Frontal cortex (tissue), 4 donors: Measurements from ENCODE around the gene AFAP1L1. TPM values are rescaled to one million over a fixed set of nuclear protein-coding genes. Genes with fewer than 3 reads are reported as not detected.
A peak's percentile ranks its signal among the peaks of the same experiment; 100 is the strongest.

ENCODE experiments used
- DNase-seq, 2 donors: peaks; one replicate each; pipeline ENCODE4 v3.0.0; 2012; ENCODE audit warnings: low spot score in 2 of 2
- FAIRE-seq: peaks from 2 replicates; lab custom pipeline; 2012; peaks lifted over from hg19 to GRCh38; lab: Jason Lieb, UNC
- total RNA-seq: library from RNA; depleted of rRNA; stranded (reverse); fragments of >200 nt; gene quantifications from one replicate; pipeline ENCODE4 v1.2.3, GENCODE V29; 2014
- donor health status: control.
- donor health status: control.
- donor health status: control.

AFAP1L1 gene
- total RNA-seq, 1 donor from 2014 or later: 4.9 TPM

DNA sequence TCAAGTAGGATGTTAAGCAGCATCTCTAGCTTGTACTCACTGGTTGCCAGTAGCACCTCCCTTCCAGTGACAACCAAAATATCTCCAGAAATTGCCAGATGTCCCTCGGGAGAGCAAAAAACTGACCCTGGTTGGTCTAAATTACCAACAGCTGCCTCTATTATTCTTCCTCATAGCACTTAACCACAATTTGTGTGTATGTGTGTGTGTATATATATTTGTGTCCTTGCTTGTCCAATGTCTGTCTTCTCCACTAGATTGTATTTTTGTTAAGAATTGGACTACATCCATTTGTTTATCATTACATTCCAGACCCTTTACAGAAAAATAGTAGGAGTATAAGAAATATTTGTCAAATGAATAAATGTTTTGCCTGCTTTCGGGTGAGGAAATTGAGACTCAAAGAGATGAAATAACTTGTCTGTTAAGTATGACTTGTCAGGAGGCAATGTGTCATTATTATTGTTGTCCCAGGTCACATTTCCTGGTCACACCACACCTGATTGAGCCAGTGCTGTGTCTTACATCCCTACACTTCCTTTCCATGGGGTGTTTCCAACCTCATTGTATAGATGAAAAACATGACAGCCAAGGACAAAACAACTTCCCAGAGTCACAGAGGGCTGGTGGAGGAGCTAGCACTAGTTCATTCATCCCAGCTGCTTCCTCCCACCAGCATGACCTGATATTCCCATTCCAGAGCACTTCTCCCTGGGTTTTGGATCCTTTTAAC, 62.2 kb downstream of the AFAP1L1 start:
- DNase-seq: no peak
- no peak for FAIRE-seq

DNA sequence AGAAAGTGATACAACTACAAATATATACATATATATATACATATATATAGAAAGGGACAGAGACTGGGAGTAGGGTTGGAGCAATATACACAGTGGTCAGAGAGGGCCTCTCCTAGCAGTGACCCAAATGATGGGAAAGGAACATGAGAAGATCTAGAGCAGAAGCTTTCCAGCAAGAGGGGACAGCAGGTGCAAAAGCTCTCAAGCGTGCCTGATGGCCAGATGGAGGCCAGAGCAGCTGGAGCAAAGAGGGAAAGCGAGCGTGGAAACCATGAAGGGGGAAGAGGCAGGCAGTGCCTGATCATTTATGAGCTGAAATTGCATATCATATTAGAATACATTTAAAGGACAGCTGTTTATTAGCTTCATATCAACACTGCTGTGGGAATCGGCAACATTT, 66.1 kb downstream of the AFAP1L1 start:
- no peak for FAIRE-seq
- no peak for DNase-seq

DNA sequence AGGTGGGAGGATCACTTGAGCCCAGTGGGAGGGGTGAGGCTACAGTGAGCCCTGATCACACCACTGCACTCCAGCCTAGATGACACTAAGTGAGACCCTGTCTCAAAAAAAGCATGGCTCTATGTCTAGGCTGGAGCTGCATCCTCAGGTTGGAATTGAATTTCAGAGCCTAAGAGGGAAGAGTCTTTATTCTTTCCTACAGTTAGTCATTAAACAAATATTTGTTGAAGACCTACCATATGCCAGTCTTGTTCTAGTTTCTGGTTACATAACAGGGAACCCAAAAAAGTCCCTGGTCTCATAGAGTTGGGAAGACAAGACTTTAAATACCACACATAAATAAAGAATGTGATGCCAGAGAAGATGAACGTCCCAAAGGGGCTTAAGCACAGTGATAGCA, 66.7 kb downstream of the AFAP1L1 start:
- DNase-seq: no peak

DNA sequence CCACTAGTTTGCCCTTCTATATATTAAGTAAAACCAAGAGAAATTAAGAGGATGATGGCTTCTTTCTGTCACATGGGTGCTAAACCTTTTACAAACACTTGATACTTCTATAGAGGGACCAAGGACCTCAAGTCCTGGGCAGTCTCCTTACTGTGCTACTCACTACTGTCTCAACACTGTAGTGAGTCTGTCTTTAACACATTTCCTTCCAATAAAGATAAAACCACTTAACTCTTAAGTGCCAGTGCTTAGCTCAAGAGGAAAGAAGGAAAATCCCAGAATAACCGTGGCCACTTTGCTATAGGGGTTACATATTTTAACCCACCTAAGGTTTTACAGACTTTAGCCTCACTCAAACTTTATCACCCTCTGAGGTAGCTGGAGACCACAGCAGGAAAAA, 69.3 kb downstream of the AFAP1L1 start:
- no peak for FAIRE-seq
- DNase-seq: no peak

More for the DNA sequence above, 66.7 kb downstream of the AFAP1L1 start:
- FAIRE-seq: no peak

DNA sequence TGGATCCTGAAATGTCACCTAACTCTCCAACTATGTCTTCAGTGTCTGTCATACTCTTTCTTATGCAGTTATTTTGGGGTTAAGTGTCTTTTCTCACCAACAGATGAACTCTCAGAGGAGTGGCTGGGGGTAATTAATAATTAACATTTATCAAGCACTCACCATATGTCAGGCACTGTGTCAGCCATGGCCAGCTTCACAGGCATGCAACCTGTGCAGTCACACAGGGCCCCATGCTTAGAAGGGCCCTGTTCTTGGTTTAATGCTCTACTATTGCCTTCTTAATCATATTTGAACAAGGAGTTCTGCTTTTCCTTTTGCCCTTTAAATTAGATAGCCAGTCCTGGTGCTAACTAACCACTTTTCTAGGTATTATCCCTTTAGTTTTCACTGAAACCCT, 70.2 kb downstream of the AFAP1L1 start:
- FAIRE-seq: no peak
- DNase-seq: no peak

DNA sequence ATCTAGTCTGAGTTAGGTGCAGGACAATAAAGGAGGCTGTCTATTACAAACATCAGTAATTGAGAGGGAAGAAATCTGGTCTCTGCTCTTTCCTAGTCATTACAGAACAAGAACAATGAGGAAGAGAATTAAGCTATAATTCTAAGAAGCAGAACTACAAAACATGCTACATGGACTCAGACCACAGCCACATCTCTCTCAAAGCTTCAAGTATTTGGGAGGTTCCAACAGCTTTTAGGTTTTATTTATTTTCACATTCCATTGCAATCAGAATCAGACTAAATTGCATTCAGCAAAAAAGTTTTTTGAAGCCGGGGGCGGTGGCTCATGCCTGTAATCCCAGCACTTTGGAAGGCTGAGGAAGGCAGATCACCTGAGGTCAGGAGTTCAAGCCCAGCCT, 72.5 kb downstream of the AFAP1L1 start:
- no peak for DNase-seq
- no peak for FAIRE-seq

DNA sequence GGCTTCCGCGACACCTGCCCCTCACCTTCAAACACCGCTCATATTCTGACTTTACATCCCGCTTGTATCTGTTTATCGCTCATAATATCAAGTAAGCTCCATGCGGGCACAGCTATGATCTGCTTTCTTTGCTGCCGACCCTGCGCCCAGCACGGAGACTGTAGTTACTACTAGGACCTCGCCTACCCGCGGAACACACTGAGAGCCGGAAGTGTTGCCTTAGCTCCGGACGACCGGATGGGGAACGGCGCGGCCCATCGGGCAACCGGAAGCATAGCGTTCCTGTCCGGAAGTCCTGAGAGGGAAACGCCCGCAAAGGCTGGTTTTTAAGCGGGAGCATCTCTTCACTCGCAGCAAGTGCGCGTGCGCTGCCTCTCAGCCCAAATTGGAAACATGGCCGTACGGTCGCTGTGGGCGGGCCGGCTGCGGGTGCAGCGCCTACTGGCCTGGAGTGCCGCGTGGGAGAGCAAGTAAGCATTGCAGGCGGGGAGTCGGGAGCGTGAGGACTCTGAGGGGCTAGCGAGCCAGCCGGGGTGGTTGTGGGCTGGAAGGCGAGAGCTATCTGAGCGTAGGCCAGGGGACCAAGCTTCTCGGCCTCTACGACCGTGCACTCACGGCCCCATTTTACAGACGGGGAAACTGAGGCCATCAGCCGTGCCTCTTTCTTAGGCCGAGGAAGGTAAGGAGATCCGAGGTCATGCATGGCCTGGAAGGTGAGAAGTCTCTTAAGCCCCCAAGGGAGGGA, 73.7 kb downstream of the AFAP1L1 start, which contains the start of gene GRPEL2:
TSS of gene GRPEL2 (plus strand) at position 353 of the 745 bp plus-strand sequence. CDS start at position 394, 41 bp downstream.
- FAIRE-seq (no peak), DNase-seq (peak; percentile 76 to 89)

DNA sequence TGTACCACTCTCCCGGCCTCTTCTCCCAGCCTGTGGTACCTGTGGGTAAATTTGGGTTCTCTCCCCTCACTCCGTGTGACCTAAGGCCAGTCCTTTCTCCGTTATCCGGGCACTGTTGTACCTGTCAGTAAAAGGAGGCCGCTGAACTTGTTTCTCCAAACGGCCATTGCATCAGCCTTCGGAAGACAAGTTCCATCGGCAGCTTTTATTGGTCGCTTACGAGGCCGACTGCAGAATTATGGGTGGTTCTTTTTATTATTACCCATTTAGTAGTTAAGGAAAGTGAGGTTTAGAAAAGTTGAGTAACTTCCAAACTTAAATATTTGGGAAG, 74.2 kb downstream of the AFAP1L1 start:
- DNase-seq: no peak
- FAIRE-seq: no peak

DNA sequence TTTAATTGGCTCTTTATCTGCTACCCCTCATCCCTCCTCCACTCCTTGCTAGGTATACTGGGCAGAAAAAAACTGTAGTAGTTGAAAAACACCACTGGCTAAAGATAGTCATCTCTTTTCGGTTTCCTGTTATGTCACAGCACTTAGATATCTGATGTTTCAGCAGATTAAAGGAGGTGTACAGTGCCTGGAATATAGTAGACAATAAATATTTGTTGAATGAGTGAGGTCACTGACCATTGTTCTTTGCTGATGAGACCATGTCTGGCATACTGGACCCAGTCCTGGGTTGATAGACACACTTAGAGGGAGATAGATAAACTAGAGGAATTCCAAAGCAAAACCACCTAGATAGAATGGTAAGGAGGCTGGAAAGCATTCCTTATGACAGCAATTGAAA, 76.9 kb downstream of the AFAP1L1 start:
- FAIRE-seq (no peak), DNase-seq (no peak)

DNA sequence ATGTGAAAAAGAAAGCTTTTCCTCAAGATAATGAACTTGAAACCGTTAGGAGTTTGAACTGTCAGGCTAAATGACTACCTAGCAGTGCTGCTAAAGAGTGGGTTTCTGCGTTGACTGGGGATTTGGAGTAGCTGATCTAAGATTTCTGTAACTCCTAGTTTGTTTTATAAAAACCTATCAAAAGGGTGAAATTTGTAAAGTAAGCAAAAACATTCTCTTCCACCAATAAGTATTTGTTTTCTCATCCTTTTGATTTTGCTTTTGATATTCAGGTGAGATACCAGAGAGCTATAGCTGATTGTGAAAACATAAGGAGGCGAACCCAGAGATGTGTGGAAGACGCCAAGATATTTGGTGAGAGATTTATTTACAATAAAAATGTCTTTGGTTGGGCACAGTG, 77.7 kb downstream of the AFAP1L1 start:
- FAIRE-seq: no peak
- DNase-seq: no peak

DNA sequence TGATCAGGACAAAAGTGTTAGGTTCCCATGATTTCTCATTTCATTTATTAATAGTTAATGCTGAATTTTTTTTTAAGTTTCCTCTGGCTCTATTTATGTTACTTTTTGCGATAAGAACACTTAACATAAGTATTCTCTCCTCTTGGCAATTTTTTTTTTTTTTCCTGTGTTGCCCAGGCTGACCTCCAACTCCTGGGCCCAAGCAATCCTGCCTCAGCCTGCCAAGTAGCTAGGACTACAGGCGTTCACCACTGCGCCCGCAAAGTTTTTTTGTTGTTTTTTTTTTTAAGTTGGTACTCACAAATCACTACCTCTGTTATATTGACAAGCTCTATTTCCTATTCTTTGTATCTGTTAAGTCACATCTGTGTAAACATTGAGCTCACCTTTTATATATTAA, 80.5 kb downstream of the AFAP1L1 start:
- FAIRE-seq (no peak), DNase-seq (no peak)

DNA sequence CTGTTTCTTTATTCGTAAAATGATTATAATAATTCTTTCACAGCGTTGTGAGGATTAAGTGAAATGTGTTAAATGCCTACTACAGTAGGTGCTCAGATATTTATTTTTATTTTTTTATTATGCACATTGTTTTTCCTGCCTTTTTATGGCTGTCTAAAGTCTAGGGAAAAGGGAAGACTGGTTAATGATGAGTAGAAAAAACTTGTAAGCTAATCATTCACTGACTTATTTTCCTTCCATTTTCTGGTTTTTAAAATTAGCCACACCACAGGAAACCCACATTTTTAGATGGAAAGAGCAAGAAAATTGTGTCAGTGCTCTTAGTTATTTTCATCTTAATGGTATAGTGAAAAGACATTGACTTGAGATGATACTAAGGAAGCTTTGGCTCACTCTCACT, 82.3 kb downstream of the AFAP1L1 start:
- DNase-seq (no peak), FAIRE-seq (no peak)

DNA sequence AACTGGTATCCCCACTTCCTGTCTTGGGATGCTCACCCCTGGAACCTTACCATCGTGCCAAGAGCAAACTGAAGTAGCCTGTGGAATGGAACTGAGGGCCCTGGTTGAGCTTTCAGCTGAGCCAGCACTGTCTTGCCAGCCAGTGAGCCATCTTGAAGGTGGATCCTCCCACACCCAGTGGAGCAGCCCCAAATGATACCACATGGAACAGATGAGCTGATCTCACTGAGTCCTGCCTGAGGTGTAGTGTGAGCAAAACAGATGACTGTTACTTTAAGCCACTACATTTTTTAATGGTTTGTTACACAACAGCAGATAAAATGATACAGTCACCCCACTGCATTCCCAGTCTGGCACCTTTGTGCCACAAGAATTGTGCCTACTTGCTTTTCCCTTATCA, 84.0 kb downstream of the AFAP1L1 start:
- FAIRE-seq: no peak
- no peak for DNase-seq

DNA sequence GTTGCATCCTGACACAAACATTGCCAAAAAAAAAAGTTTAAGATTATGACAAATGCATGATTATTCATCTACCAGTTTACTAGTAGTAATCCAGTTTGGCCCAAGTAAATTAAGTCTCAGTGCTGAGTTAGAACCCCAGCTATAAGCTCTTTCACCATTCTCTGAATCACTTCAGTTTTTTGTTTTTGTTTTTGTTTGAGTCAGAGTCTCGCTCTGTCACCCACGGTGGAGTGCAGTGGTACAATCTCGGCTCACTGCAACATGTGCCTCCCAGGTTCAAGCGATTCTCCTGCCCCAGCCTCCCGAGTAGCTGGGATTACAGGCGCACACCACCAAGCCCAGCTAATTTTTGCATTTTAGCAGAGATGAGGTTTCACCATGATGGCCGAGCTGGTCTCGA, 84.7 kb downstream of the AFAP1L1 start:
- FAIRE-seq: no peak
- no peak for DNase-seq

DNA sequence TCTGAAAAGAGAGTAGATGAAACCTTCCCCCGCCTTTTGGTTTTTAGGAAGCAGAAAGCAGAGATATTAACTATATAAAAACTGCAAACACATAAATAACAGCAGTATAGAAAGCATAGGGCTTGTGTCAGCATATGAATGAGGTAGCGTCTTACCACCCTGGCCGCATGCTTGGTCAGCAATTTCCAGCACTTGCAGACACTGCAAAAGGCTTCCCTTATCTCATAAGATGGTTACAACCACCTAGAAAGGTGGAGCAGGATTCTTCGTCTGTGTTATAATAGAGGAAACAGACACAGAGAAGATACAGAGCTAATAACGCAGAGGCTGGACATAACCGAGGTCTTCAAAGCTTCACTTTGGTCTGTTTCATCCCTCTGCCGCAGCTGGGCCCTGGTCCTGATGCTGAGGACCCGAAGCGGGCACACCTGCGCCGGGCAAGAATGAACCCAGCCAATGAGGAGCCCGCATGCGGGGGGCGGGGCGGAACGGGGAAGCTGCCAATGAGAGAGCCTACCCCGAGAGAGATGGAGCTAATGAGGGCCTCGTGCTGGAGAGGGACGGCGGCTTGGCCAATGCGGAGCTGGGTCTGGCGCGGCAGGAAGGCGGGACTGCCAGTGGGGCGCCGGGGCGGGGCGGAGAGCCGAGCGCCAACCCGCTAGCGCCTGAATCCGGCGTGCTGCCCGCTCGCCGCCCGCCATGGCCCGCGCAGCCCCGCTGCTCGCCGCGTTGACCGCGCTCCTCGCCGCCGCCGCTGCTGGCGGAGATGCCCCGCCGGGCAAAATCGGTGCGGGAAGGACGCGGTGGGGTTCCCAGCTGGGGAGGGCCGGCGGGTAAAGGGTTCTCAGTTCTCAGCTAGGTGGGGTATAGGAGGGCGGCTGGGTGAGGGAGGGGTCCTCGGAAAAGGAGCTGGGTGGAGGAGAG, 86.0 kb downstream of the AFAP1L1 start, which contains the start of gene PCYOX1L:
TSS of gene PCYOX1L (plus strand) at position 677 of the 924 bp plus-strand sequence. CDS start at position 700, 23 bp downstream.
- FAIRE-seq (no peak), DNase-seq (peak; percentile 93 to 96)

DNA sequence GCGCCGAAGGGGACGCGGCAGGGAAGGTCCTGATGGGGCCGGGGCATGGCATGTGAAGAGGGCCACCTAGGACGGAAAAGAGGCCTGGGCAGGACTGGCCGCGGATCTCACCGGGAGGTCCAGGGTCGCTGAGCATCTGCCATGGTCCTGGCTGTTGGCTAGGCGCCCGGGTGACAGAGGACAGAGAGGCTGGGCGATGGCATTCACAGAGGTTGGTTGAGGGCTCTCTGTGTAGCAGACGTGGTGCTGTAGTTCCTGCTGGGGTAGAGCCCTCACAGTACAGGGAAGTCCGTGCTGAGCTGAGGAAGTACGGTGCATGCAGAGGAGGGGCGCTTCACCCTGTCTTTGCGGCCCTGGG, 86.6 kb downstream of the AFAP1L1 start:
- FAIRE-seq (no peak), DNase-seq (no peak)

DNA sequence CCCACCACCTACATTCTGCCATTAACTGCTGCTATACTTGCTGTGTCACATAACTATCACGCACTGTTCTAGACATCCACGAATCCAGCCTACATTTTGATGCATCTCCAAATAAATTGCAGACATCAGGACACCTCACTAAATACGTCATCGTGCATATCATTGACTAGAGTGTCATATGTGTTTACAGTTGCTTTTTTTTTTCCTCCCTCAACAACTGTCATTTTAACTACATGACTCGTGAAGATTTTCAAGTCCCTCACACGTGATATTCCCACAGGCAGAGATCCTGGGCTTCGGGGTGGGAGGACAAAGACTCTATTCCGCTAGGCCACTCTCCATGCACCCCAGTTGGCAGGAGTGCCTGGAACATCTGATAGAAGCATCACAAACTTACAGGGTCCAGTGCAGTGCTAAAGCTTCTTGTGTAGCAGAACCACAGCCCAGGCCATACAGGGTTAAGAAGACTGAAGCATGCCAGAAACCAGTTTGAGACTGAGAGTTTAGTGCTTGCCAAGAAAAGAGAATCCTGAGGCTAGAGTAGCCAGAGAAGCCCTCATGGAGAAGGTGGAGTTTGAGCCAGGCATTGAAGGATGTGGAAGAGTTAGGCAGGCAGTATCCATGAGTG, 87.3 kb downstream of the AFAP1L1 start:
- FAIRE-seq: no peak
- no peak for DNase-seq

DNA sequence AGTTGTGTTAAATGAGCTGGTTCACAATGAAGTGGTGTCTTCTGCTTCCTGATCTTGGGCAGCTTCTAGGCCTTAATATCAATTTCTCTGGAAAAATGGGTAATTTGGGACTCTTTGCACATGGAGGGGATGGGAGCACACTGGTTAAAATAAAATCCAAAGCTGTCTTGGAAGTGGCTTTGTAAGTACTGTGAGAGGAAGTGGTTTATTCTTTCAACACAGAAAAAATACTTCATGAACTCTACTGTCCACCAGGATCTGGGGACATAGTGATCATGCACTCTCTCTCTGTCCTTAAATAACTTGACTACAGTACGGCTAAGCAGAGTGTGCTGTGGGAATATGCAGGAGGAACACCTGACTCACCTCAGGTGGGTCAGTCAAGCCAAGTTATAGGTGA, 88.6 kb downstream of the AFAP1L1 start:
- DNase-seq (no peak), FAIRE-seq (no peak)

DNA sequence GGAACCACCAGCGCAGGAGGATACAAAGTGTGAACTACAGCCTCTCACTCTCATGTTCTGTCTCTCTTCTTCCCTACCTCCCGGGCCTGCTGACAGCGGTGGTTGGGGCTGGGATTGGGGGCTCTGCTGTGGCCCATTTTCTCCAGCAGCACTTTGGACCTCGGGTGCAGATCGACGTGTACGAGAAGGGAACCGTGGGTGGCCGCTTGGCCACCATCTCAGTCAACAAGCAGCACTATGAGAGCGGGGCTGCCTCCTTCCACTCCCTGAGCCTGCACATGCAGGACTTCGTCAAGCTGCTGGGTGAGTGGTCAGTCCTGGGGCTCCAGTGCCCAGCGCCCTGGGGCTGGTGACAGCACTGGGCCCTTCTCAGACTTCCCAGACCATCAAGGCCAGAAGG, 90.9 kb downstream of the AFAP1L1 start:
- DNase-seq (no peak), FAIRE-seq (no peak)

DNA sequence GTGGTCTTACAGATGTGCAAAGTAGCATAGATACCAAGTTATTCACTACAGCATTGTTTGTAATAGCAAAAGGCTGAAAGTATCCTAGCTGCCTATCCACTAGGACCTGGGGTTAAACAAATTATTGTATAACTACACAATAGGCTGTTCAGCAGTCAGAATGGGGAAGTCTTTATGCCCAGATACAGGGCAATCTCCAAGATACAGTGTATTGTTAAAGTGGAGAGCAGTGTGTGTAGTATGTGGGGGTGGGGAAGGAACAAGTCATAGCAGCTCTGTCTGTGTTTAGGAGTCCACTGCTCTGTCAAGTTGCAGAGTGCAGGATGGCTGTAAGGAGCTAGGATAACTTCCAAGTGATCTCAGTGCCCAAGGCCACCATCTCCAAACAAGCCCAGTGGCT, 91.7 kb downstream of the AFAP1L1 start:
- FAIRE-seq: no peak
- no peak for DNase-seq
